GM23248 (cell line): ENCODE measurements around the gene MAGI1. TPM values are rescaled to one million over a fixed set of nuclear protein-coding genes. Genes with fewer than 3 reads are reported as not detected.
A peak's percentile ranks its signal among the peaks of the same experiment; 100 is the strongest.

Source experiments
- DNase-seq: peaks from one replicate; pipeline ENCODE4 v3.0.0-alpha.2; 2015
- H2AFZ ChIP-seq: fragments of 200-600 bp; sonication (generic); 2 replicates; pipeline ENCODE4 v1.6.1; 2016; ENCODE audit warnings: antibody characterized with exemption
- H3F3A ChIP-seq: fragments of 200-600 bp; sonication (generic); 2 replicates; pipeline ENCODE4 v1.6.1; 2016; ENCODE audit warnings: mild to moderate bottlenecking, antibody characterized with exemption, mixed run types; ENCODE audit not compliant: insufficient read depth
- H3K27ac ChIP-seq: fragments of 200-600 bp; sonication (generic); 2 replicates; pipeline ENCODE4 v1.5.1; 2016; ENCODE audit warnings: mild to moderate bottlenecking
- H3K27me3 ChIP-seq: fragments of 200-600 bp; sonication (generic); replicated peaks from 2 replicates; pipeline ENCODE4 v1.6.1; 2016; ENCODE audit warnings: mild to moderate bottlenecking; ENCODE audit not compliant: insufficient read depth
- H3K36me3 ChIP-seq: fragments of 200-600 bp; sonication (generic); 2 replicates; pipeline ENCODE4 v1.6.1; 2016; ENCODE audit warnings: low read depth, mild to moderate bottlenecking
- H3K4me1 ChIP-seq: fragments of 200-600 bp; sonication (generic); 2 replicates; pipeline ENCODE4 v1.6.1; 2016; ENCODE audit warnings: mild to moderate bottlenecking; ENCODE audit not compliant: insufficient read depth
- H3K4me2 ChIP-seq: fragments of 200-600 bp; sonication (generic); one replicate; pipeline ENCODE4 v1.6.1; 2016; ENCODE audit warnings: mild to moderate bottlenecking; ENCODE audit not compliant: unreplicated experiment
- H3K4me3 ChIP-seq: fragments of 200-600 bp; sonication (generic); 2 replicates; pipeline ENCODE4 v1.5.1; 2016; ENCODE audit warnings: mild to moderate bottlenecking
- H3K79me2 ChIP-seq: fragments of 200-600 bp; sonication (generic); 2 replicates; pipeline ENCODE4 v1.6.1; 2016; ENCODE audit warnings: mild to moderate bottlenecking; ENCODE audit not compliant: insufficient read depth
- H3K9ac ChIP-seq: fragments of 200-600 bp; sonication (generic); 2 replicates; pipeline ENCODE4 v1.6.1; 2016; ENCODE audit warnings: mild to moderate bottlenecking
- H3K9me2 ChIP-seq: fragments of 200-600 bp; sonication (generic); 2 replicates; pipeline ENCODE4 v1.6.1; 2016; ENCODE audit warnings: mixed run types, mild to moderate bottlenecking, moderate library complexity; ENCODE audit not compliant: insufficient read depth
- H3K9me3 ChIP-seq: fragments of 200-600 bp; sonication (generic); one replicate; pipeline ENCODE4 v1.6.1; 2017; ENCODE audit warnings: low read depth
- H4K20me1 ChIP-seq: fragments of 200-600 bp; sonication (generic); 2 replicates; pipeline ENCODE4 v1.6.0; 2016; ENCODE audit not compliant: insufficient read depth
- EZH2 ChIP-seq: fragments of 200-600 bp; sonication (generic); IDR thresholded peaks from 2 replicates; pipeline ENCODE4 v1.6.1; 2018; ENCODE audit warnings: antibody characterized with exemption, mild to moderate bottlenecking; ENCODE audit not compliant: insufficient read depth, poor library complexity, severe bottlenecking
- EZH2phosphoT487 ChIP-seq: fragments of 200-600 bp; sonication (generic); IDR thresholded peaks from 2 replicates; pipeline ENCODE4 v1.6.1; 2018; ENCODE audit warnings: antibody characterized with exemption, moderate library complexity, mild to moderate bottlenecking, low read depth; ENCODE audit not compliant: insufficient read depth
- WGBS, 2 experiments: methylation state at CpG; one replicate each; pipeline ENCODE4 v1.1.6; 2015 to 2017; ENCODE audit warnings: low lambda C conversion rate in 2 of 2, low coverage in 1 of 2; ENCODE audit errors: missing lambda C conversion rate in 2 of 2; 5-methylcytosine and 5-hydroxymethylcytosine counted together
- in situ Hi-C: fragments of 300-500 bp; cut with MboI; formaldehyde crosslinking; loops from 2 replicates; pipeline ENCODE4 v1.15.0; 2020
- polyA plus RNA-seq: library from polyadenylated mRNA; unstranded; fragments of >200 nt; fragmentation: Nextera tagmentation; extraction: Ambion mirVana; gene quantifications from 2 replicates; pipeline ENCODE4 v1.2.1, GENCODE V29; 2016
- total RNA-seq: library from RNA; depleted of rRNA; stranded (reverse); fragments of >200 nt; shearing (Covaris generic); gene quantifications from 2 replicates; pipeline ENCODE4 v1.2.3, GENCODE V29; 2014

Gene MAGI1
- total and polyA plus RNA-seq, 2 experiments from 2014 or later: 7.3 to 13.8 TPM

DNA sequence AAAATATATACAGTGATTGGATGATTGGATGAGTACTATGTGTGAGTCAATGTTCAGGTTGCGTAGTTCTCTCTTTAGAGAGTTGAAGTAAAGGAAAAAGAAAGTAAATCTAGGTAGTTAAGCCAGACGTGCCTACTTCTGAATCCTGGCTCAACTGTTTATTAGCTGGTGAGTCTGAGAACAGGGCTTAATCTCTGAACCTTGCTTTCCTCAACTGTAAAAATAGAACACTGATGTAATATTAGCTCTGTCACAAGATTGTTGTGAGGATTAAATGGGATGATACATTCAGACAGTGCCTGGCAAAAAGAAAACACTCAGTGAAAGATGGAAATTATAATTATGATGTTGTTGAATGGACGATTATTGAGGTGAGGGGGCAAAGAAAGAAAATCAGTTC, 413.4 kb downstream of the MAGI1 start:
- DNase-seq: no peak
- Histone ChIP-seq H3K79me2 (peaks cover 9% of the 10 kb centered on the region), H3K4me2 (no peak overlapping the region), H3F3A (no peaks in the 10 kb centered on the region), H2AFZ (no peak overlapping the region), H4K20me1 (no peaks in the 10 kb centered on the region), H3K9ac (no peak overlapping the region), H3K27me3 (no peaks in the 10 kb centered on the region), H3K9me2 (no peaks in the 10 kb centered on the region), H3K4me3 (no peak overlapping the region), H3K27ac (no peak overlapping the region), H3K4me1 (no peaks in the 10 kb centered on the region), H3K36me3 (no peaks in the 10 kb centered on the region), H3K9me3 (no peaks in the 10 kb centered on the region)
- WGBS, 2 experiments: 46 to 48% methylated on average over 3 of the region's 3 CpGs
- in situ Hi-C loops: no loop called here
- TF ChIP-seq EZH2 (no peak), EZH2phosphoT487 (no peak)

GRCh38 chr3:65623362-65623761, 415.4 kb downstream of the MAGI1 start:
- no peak for DNase-seq
- Histone ChIP-seq H3K79me2 (peaks cover 5% of the 10 kb centered on the region), H3K4me1 (no peaks in the 10 kb centered on the region), H3K4me3 (no peak overlapping the region), H3K36me3 (no peaks in the 10 kb centered on the region), H4K20me1 (no peaks in the 10 kb centered on the region), H3K9me3 (no peaks in the 10 kb centered on the region), H3K9me2 (no peaks in the 10 kb centered on the region), H3F3A (no peaks in the 10 kb centered on the region), H2AFZ (no peak overlapping the region), H3K9ac (no peak overlapping the region), H3K4me2 (no peak overlapping the region), H3K27me3 (no peaks in the 10 kb centered on the region), H3K27ac (no peak overlapping the region)
- TF ChIP-seq EZH2phosphoT487 (no peak), EZH2 (no peak)
- in situ Hi-C loops: no loop called here
- WGBS, 2 experiments: 100% methylated on average over 1 of the region's 1 CpG

GRCh38 chr3:65619888-65620287, 418.8 kb downstream of the MAGI1 start:
- Histone ChIP-seq H4K20me1 (0 out of 2 replicates have a peak, but pooled peaks cover 5% of the 10 kb centered on the region), H3K9me2 (no peaks in the 10 kb centered on the region), H3K9me3 (no peaks in the 10 kb centered on the region), H3K4me1 (no peaks in the 10 kb centered on the region), H3K79me2 (peaks cover 19% of the 10 kb centered on the region; the same call in 1 of the 2 replicates), H3K36me3 (no peaks in the 10 kb centered on the region), H2AFZ (no peak overlapping the region), H3F3A (no peaks in the 10 kb centered on the region), H3K27ac (no peak overlapping the region), H3K27me3 (no peaks in the 10 kb centered on the region), H3K9ac (no peak overlapping the region), H3K4me3 (no peak overlapping the region), H3K4me2 (no peak overlapping the region)
- WGBS, 2 experiments: 68 to 85% methylated on average over 1 of the region's 1 CpG
- in situ Hi-C loops: no loop called here
- DNase-seq: no peak
- TF ChIP-seq EZH2 (no peak), EZH2phosphoT487 (no peak)

- 55 to 59% methylated on average over 5 of the region's 5 CpGs for WGBS, 2 experiments
- Histone ChIP-seq H2AFZ (no peak overlapping the region), H3K27ac (no peak overlapping the region), H3K27me3 (no peaks in the 10 kb centered on the region), H4K20me1 (0 out of 2 replicates have a peak, but pooled peaks cover 5% of the 10 kb centered on the region), H3K4me2 (no peak overlapping the region), H3K79me2 (peaks cover 19% of the 10 kb centered on the region; the same call in 1 of the 2 replicates), H3K4me1 (no peaks in the 10 kb centered on the region), H3K9ac (no peak overlapping the region), H3K36me3 (no peaks in the 10 kb centered on the region), H3K9me3 (no peaks in the 10 kb centered on the region), H3F3A (no peaks in the 10 kb centered on the region), H3K4me3 (no peak overlapping the region), H3K9me2 (no peaks in the 10 kb centered on the region)
- in situ Hi-C loops: no loop called here
- TF ChIP-seq EZH2phosphoT487: no peak
- TF ChIP-seq EZH2: no peak
- DNase-seq: peak; percentile 12
These were observed 419.3 kb downstream of the MAGI1 start for GRCh38 chr3:65619451-65619881.

GRCh38 chr3:65618599-65618998, 420.1 kb downstream of the MAGI1 start:
- in situ Hi-C loops: no loop called here

More at GRCh38 chr3:65618599-65618998, 420.1 kb downstream of the MAGI1 start:
- no peaks in the 10 kb centered on the region for H3F3A ChIP-seq
- H3K27ac ChIP-seq: no peak overlapping the region
- no peaks in the 10 kb centered on the region for H3K36me3 ChIP-seq
- no peaks in the 10 kb centered on the region for H3K27me3 ChIP-seq
- H3K9ac ChIP-seq: no peak overlapping the region
- H3K4me1 ChIP-seq: no peaks in the 10 kb centered on the region
- no peak overlapping the region for H2AFZ ChIP-seq
- TF ChIP-seq EZH2phosphoT487: no peak
- 60 to 66% methylated on average over 1 of the region's 1 CpG for WGBS, 2 experiments
- DNase-seq: no peak
- H4K20me1 ChIP-seq: 0 out of 2 replicates have a peak, but pooled peaks cover 10% of the 10 kb centered on the region
- no peaks in the 10 kb centered on the region for H3K9me2 ChIP-seq
- H3K79me2 ChIP-seq: peaks cover 20% of the 10 kb centered on the region; the same call in 1 of the 2 replicates
- H3K4me2 ChIP-seq: no peak overlapping the region
- H3K4me3 ChIP-seq: no peak overlapping the region
- H3K9me3 ChIP-seq: no peaks in the 10 kb centered on the region
